ENCODE results near the gene HCST. TPM values are rescaled to one million over a fixed set of nuclear protein-coding genes. Genes with fewer than 3 reads are reported as not detected.

Gene HCST
- total RNA-seq, result not detected in 2 replicates

GRCh38 chr19:35901854-35902661 is at the start of gene HCST:
Gene HCST (plus strand): TSS chr19:35902529. CDS start chr19:35902594, 65 bp downstream.

GRCh38 chr19:35856546-35857149 is 45.7 kb upstream of the HCST start, which contains the start of gene KIRREL2:
Gene KIRREL2 (plus strand): TSS chr19:35856911. CDS start chr19:35857120, 209 bp downstream.

GRCh38 chr19:35868172-35868822 is 34.0 kb upstream of the HCST start, which contains the start of gene APLP1:
Gene APLP1 (plus strand): TSS chr19:35868574. CDS start chr19:35868637, 63 bp downstream.

GRCh38 chr19:35908010-35908441 is 5.7 kb downstream of the HCST start, which contains the start of gene TYROBP:
Gene TYROBP (minus strand): TSS chr19:35908295. CDS start chr19:35908228, 67 bp downstream.

GRCh38 chr19:35935911-35936737 is 33.8 kb downstream of the HCST start, which contains the start of gene LRFN3:
Gene LRFN3 (plus strand): TSS chr19:35936374. CDS start chr19:35939426, 3,052 bp downstream.

Small RNA genes lying within 50 kb of the gene (small RNA-seq; reads per million reads assigned to genes)
- gene RN7SL402P, result not detected

Other genes with a start within 250 kb of the HCST start
- not detected in 2 replicates for gene UPK1A, start 236.0 kb upstream of the HCST start, total RNA-seq
- not detected in 2 replicates for gene ZBTB32, start 198.0 kb upstream of the HCST start, total RNA-seq
- 10.0 and 12.7 TPM in 2 replicates for gene KMT2B, start 184.5 kb upstream of the HCST start, total RNA-seq
- 0.53 and 1.1 TPM in 2 replicates for gene IGFLR1, start 160.1 kb upstream of the HCST start, total RNA-seq
- gene U2AF1L4, start 157.1 kb upstream of the HCST start, total RNA-seq, result 3.5 and 5.4 TPM in 2 replicates
- 15.8 and 22.6 TPM in 2 replicates for gene PSENEN, start 156.9 kb upstream of the HCST start, total RNA-seq
- gene LIN37, start 154.0 kb upstream of the HCST start, total RNA-seq, result 8.5 and 9.6 TPM in 2 replicates
- gene HSPB6, start 145.5 kb upstream of the HCST start, total RNA-seq, result 0.53 and 0.65 TPM in 2 replicates
- gene PROSER3, start 144.4 kb upstream of the HCST start, total RNA-seq, result 9.2 and 10.3 TPM in 2 replicates
- gene ARHGAP33, start 127.0 kb upstream of the HCST start, total RNA-seq, result 4.0 and 5.7 TPM in 2 replicates
- not detected in 2 replicates for gene PRODH2, start 89.7 kb upstream of the HCST start, total RNA-seq
- gene NPHS1, start 50.0 kb upstream of the HCST start, total RNA-seq, result not detected in 2 replicates
- not detected in 2 replicates for gene KIRREL2, start 45.6 kb upstream of the HCST start, total RNA-seq
- gene APLP1, start 34.0 kb upstream of the HCST start, total RNA-seq, result 2.2 and 3.6 TPM in 2 replicates
- gene NFKBID, start 2.0 kb upstream of the HCST start, total RNA-seq, result 3.3 and 3.6 TPM in 2 replicates
- gene TYROBP, start 5.8 kb downstream of the HCST start, total RNA-seq, result not detected in 2 replicates
- gene LRFN3, start 33.8 kb downstream of the HCST start, total RNA-seq, result 4.4 and 6.1 TPM in 2 replicates
- 11.1 and 12.2 TPM in 2 replicates for gene SDHAF1, start 92.7 kb downstream of the HCST start, total RNA-seq
- 0.13 and 0.14 TPM in 2 replicates for gene SYNE4, start 106.3 kb downstream of the HCST start, total RNA-seq
- gene ALKBH6, start 111.7 kb downstream of the HCST start, total RNA-seq, result 8.3 and 11.7 TPM in 2 replicates
- gene CLIP3, start 130.3 kb downstream of the HCST start, total RNA-seq, result 4.3 and 6.6 TPM in 2 replicates
- 0.80 and 1.1 TPM in 2 replicates for gene THAP8, start 151.8 kb downstream of the HCST start, total RNA-seq
- gene WDR62, start 152.4 kb downstream of the HCST start, total RNA-seq, result 7.4 and 12.6 TPM in 2 replicates
- not detected in 2 replicates for gene OVOL3, start 208.6 kb downstream of the HCST start, total RNA-seq
- 25.8 TPM in 2 replicates for gene POLR2I, start 212.3 kb downstream of the HCST start, total RNA-seq
- 104 and 105 TPM in 2 replicates for gene TBCB, start 212.9 kb downstream of the HCST start, total RNA-seq
- gene CAPNS1, start 237.5 kb downstream of the HCST start, total RNA-seq, result 241 and 313 TPM in 2 replicates
- 2.4 and 4.5 TPM in 2 replicates for gene COX7A1, start 249.9 kb downstream of the HCST start, total RNA-seq